HL-60 (cell line): ENCODE results near the gene TMEM121.
A peak's percentile ranks its signal among the peaks of the same experiment; 100 is the strongest.

Experiments
- DNase-seq, 2 experiments: peaks; one replicate each; pipeline ENCODE4 v3.0.0-alpha.2; 2010 to 2020; ENCODE audit warnings: low read depth in 1 of 2, low spot score in 1 of 2
- H3K27ac ChIP-seq: fragments of 250-450 bp; sonication (Bioruptor Pico); replicated peaks from 2 replicates; pipeline ENCODE4 v1.5.1; 2020; ENCODE audit warnings: mild to moderate bottlenecking, moderate library complexity
- H3K27me3 ChIP-seq: fragments of 250-450 bp; sonication (Bioruptor Pico); 2 replicates; pipeline ENCODE4 v1.5.1; 2021; ENCODE audit warnings: mild to moderate bottlenecking, moderate library complexity; ENCODE audit not compliant: insufficient read depth, poor library complexity, severe bottlenecking
- H3K4me3 ChIP-seq: replicated peaks from 2 replicates; pipeline ENCODE4 v1.5.1; 2011; ENCODE audit warnings: mild to moderate bottlenecking, control low read depth, low read length; ENCODE audit not compliant: insufficient read depth
- GABPA ChIP-seq: IDR thresholded peaks from 2 replicates; pipeline ENCODE4 v1.6.1; 2012; ENCODE audit warnings: low read depth
- POLR2AphosphoS5 ChIP-seq: IDR thresholded peaks from 2 replicates; pipeline ENCODE4 v1.6.1; 2012; ENCODE audit warnings: low read depth
- SPI1 ChIP-seq: IDR thresholded peaks from 2 replicates; pipeline ENCODE4 v1.6.1; 2012; ENCODE audit warnings: low read depth, mild to moderate bottlenecking, borderline replicate concordance
- TF ChIP-seq, protein P1 (sequence below): IDR thresholded peaks from 2 replicates; pipeline ENCODE4 v1.6.1; 2012; ENCODE audit warnings: low read depth; ENCODE audit not compliant: insufficient replicate concordance
- TF ChIP-seq, protein P2 (sequence below): IDR thresholded peaks from one replicate; pipeline ENCODE4 v1.5.1; 2011; ENCODE audit warnings: low read length, control low read depth, inconsistent platforms; ENCODE audit not compliant: insufficient read depth

TMEM121 gene

DNA sequence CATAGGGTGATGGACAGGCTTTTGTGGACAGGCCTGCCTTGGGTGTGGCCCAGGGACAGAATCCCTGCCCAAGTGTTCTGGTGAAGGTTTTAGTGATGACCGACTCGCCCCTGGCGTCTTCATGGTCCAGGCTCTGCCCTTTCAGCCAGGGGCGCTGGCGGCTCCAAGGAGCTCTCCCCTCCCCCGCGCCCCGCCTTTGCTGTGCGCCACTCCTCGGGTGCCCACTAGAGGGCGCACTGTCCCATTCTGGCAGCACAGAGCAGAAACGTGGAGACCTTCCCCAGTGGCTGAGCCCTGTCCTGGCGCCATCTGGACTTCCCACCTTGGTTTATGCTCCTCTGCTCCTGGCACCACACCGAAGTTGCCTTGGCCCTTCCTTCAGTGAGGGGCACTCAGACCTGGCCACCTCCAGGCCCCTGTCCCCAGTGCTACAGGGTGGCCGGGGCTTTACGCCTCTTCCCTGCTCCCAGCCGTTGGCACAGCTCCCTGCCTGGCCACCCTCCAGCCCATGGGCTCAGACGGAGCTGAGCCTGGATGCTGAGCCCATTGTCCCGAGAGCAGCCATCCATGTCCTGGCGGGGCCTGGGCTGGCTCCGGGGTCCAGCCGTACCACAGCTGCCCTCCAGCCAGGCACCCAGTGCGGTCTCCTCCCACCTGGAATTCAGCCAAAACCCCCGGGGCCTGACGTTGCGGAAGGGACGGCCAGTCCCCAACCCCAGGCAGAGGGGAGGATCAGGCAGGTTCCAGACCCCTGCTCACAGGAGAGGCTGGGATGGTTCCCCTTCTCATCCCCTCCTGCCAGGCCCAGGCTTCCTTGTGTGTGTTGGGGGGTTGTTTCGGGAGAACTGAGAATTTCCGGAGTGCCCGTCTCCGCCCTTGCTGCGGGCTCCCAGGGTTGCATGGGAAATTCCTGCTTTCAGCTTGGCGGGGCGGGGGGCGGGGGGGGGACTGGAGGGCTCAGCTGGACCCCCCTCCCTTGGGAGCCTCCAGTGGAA lies 45.3 kb upstream of the TMEM121 start:
- peaks cover 27% of the 10 kb centered on the region for H3K27me3 ChIP-seq
- peak; percentile 83 to 88 for DNase-seq
- H3K4me3 ChIP-seq: peak overlapping the region; percentile 35
- TF ChIP-seq POLR2AphosphoS5: peak; percentile 79
- TF ChIP-seq, protein P1, sequence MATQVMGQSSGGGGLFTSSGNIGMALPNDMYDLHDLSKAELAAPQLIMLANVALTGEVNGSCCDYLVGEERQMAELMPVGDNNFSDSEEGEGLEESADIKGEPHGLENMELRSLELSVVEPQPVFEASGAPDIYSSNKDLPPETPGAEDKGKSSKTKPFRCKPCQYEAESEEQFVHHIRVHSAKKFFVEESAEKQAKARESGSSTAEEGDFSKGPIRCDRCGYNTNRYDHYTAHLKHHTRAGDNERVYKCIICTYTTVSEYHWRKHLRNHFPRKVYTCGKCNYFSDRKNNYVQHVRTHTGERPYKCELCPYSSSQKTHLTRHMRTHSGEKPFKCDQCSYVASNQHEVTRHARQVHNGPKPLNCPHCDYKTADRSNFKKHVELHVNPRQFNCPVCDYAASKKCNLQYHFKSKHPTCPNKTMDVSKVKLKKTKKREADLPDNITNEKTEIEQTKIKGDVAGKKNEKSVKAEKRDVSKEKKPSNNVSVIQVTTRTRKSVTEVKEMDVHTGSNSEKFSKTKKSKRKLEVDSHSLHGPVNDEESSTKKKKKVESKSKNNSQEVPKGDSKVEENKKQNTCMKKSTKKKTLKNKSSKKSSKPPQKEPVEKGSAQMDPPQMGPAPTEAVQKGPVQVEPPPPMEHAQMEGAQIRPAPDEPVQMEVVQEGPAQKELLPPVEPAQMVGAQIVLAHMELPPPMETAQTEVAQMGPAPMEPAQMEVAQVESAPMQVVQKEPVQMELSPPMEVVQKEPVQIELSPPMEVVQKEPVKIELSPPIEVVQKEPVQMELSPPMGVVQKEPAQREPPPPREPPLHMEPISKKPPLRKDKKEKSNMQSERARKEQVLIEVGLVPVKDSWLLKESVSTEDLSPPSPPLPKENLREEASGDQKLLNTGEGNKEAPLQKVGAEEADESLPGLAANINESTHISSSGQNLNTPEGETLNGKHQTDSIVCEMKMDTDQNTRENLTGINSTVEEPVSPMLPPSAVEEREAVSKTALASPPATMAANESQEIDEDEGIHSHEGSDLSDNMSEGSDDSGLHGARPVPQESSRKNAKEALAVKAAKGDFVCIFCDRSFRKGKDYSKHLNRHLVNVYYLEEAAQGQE: no peak
- TF ChIP-seq SPI1: no peak
- TF ChIP-seq GABPA: no peak
- TF ChIP-seq, protein P2, sequence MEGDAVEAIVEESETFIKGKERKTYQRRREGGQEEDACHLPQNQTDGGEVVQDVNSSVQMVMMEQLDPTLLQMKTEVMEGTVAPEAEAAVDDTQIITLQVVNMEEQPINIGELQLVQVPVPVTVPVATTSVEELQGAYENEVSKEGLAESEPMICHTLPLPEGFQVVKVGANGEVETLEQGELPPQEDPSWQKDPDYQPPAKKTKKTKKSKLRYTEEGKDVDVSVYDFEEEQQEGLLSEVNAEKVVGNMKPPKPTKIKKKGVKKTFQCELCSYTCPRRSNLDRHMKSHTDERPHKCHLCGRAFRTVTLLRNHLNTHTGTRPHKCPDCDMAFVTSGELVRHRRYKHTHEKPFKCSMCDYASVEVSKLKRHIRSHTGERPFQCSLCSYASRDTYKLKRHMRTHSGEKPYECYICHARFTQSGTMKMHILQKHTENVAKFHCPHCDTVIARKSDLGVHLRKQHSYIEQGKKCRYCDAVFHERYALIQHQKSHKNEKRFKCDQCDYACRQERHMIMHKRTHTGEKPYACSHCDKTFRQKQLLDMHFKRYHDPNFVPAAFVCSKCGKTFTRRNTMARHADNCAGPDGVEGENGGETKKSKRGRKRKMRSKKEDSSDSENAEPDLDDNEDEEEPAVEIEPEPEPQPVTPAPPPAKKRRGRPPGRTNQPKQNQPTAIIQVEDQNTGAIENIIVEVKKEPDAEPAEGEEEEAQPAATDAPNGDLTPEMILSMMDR: peak; percentile 91
- H3K27ac ChIP-seq: peak overlapping the region; percentile 68

DNA sequence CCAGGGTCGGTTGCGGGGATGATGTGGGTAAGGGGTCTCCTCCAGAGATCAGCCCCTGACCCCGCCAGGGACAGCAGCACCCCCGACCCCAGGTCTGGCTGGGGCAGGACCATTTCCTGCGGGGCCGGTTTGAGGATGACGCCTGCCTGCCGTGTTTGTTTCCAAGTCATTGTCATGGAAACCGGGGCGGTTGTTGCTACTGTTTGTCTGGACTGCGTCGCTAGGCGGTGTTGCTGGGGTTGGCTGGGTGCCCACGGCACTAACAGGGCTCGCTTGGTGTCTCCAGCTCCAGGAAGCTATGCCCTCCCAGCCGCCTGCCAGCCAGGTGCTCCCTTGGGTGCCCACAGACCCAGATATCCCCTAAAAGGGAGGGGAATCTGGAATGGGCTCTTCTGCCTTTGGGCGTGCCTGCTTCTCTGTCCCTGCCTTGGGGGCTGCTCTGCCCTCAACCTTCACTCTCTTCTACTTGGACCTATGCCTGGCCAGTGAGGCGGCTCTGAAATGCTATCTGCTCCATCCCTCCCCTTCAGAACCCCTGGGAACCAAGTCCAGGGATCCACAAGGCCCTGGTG lies 44.4 kb upstream of the TMEM121 start:
- DNase-seq: peak; percentile 95 to 97
- no peak overlapping the region for H3K4me3 ChIP-seq
- TF ChIP-seq, protein P2: no peak
- TF ChIP-seq, protein P1: peak; percentile 25
- peak overlapping the region; percentile 68 for H3K27ac ChIP-seq
- H3K27me3 ChIP-seq: peaks cover 27% of the 10 kb centered on the region

DNA sequence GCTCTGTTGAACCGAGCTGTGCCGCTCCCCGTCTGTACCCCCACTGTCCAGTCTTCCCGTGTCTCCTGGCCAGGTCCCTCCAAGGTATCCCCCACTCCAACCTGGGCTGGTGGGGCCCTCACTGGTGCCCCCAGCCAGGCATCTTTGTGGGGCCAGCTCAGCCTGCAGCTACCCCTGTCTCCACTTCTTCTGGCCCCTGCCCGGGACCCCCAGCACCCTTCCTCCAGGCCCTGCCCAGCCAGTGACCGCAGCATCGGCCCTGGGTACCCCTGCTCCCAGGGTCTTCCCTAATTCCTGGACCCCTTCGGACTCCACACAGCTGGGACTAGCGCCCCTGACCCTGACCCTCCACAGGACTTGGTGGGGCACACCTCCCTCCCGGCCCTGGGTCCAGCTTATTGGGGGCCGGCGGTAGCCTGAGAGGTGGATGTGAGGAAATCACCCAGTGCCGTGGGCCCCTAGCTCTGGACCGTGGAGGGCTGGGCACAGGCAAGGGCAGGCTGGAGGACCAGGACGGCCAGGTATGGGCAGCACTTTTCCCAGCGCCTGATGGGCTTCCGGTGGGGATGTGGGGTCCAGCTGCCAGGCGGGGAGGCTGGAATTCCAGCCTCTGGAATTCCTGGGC lies 43.8 kb upstream of the TMEM121 start:
- Histone ChIP-seq H3K27me3 (peaks cover 24% of the 10 kb centered on the region), H3K27ac (peak overlapping the region; percentile 68), H3K4me3 (no peak overlapping the region)
- DNase-seq: no peak
- TF ChIP-seq GABPA (no peak), SPI1 (no peak), POLR2AphosphoS5 (no peak)
- TF ChIP-seq, protein P1: no peak
- TF ChIP-seq, protein P2: no peak
